HUES6 (cell line): ENCODE results near the gene RPS19.

ENCODE experiments used
- H3K27ac ChIP-seq: 2 replicates; pipeline ENCODE4 v1.7.0; 2013; ENCODE audit warnings: low read depth, mild to moderate bottlenecking, low read length, inconsistent platforms
- H3K27me3 ChIP-seq: 2 replicates; pipeline ENCODE4 v1.6.1; 2013; ENCODE audit warnings: low read length; ENCODE audit not compliant: control insufficient read depth, insufficient read depth
- H3K36me3 ChIP-seq: 2 replicates; pipeline ENCODE4 v1.6.1; 2013; ENCODE audit warnings: low read length; ENCODE audit not compliant: control insufficient read depth, insufficient read depth
- H3K4me1 ChIP-seq: 2 replicates; pipeline ENCODE4 v1.6.1; 2013; ENCODE audit warnings: low read length; ENCODE audit not compliant: control insufficient read depth, insufficient read depth
- H3K4me3 ChIP-seq: 2 replicates; pipeline ENCODE4 v1.5.1; 2013; ENCODE audit warnings: low read depth, low read length
- H3K9ac ChIP-seq: one replicate; pipeline ENCODE4 v1.6.1; 2013; ENCODE audit warnings: mild to moderate bottlenecking, low read length
- H3K9me3 ChIP-seq: 2 replicates; pipeline ENCODE4 v1.6.1; 2013; ENCODE audit warnings: low read depth, low read length; ENCODE audit not compliant: control insufficient read depth, insufficient read depth

Gene RPS19

DNA sequence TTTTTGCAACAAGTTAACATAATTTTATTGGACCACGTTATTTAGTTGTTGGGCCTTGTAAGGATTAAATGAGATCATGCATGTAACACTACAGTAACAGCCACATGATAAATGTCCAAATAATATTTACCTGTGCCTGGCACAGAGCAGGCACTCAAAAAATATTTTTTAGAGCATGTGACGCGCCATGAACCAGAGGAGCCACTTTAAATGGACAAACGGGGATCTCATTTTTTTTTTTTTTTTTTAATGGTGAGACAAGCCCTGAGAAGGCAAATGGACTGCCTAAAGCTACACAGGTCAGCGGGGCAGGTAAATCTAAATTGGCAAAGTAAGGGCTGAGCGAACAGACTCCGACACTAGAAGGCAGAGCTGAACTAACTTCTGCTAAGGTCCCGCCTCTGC is 840 bp upstream of the RPS19 start:
- peaks cover 19% of the 10 kb centered on the region for H3K4me1 ChIP-seq
- H3K9me3 ChIP-seq = no peaks in the 10 kb centered on the region
- H3K27me3 ChIP-seq = peaks cover 8% of the 10 kb centered on the region
- H3K9ac ChIP-seq = no peak overlapping the region
- H3K4me3 ChIP-seq = peak overlapping the region; percentile 37
- peaks cover 38% of the 10 kb centered on the region for H3K36me3 ChIP-seq
- no peak overlapping the region for H3K27ac ChIP-seq

GRCh38 chr19:41860419-41861115 is 512 bp downstream of the RPS19 start:
- Histone ChIP-seq H3K9ac (peak overlapping the region; percentile 99), H3K36me3 (peaks cover 52% of the 10 kb centered on the region), H3K4me1 (peaks cover 24% of the 10 kb centered on the region)

DNA sequence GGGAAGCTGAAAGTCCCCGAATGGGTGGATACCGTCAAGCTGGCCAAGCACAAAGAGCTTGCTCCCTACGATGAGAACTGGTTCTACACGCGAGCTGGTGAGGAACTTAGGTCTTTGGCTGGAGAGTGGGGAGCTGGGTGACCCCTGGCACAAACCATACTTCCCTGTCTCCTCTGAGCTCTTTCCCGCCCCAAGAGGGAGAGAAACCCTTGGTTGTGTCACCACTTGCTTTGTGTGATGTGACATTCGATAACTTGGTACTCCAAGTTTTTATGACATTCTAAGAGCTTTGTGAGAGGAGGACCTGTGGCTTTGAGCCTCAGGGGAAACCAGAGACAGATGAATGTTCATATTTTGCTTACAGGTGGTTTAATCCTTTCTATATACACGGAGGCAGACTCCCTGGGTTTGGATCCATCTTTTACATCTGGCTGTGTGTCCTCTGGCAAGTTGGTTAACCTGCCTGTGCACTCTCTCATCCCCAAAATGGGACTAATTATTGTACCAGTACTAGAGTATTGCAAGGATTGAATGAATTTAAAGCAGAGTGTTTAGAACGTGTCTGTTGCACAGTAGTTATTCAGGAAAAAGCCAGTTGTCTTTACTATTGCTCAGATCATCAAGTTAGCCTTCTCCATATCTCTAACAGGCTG is 1.2 kb downstream of the RPS19 start:
- H3K4me1 ChIP-seq = peaks cover 24% of the 10 kb centered on the region

More at GRCh38 chr19:41860419-41861115, 512 bp downstream of the RPS19 start:
- Histone ChIP-seq H3K27ac (peak overlapping the region; percentile 96), H3K27me3 (no peaks in the 10 kb centered on the region), H3K9me3 (no peaks in the 10 kb centered on the region), H3K4me3 (peak overlapping the region; percentile 82)

GRCh38 chr19:41861846-41862245 is 1.8 kb downstream of the RPS19 start:
- H3K27me3 ChIP-seq = no peaks in the 10 kb centered on the region
- H3K9ac ChIP-seq = peak overlapping the region; percentile 99
- peaks cover 24% of the 10 kb centered on the region for H3K4me1 ChIP-seq
- H3K36me3 ChIP-seq = peaks cover 61% of the 10 kb centered on the region
- no peaks in the 10 kb centered on the region for H3K9me3 ChIP-seq
- H3K27ac ChIP-seq = 0 out of 2 replicates have a peak overlapping the region, but pooled peaks have one; percentile 96
- peak overlapping the region; percentile 82 for H3K4me3 ChIP-seq

More for the DNA sequence above, 1.2 kb downstream of the RPS19 start:
- peaks cover 55% of the 10 kb centered on the region for H3K36me3 ChIP-seq
- peak overlapping the region; percentile 96 for H3K27ac ChIP-seq
- no peaks in the 10 kb centered on the region for H3K9me3 ChIP-seq
- peak overlapping the region; percentile 99 for H3K9ac ChIP-seq
- H3K27me3 ChIP-seq = no peaks in the 10 kb centered on the region
- peak overlapping the region; percentile 82 for H3K4me3 ChIP-seq

DNA sequence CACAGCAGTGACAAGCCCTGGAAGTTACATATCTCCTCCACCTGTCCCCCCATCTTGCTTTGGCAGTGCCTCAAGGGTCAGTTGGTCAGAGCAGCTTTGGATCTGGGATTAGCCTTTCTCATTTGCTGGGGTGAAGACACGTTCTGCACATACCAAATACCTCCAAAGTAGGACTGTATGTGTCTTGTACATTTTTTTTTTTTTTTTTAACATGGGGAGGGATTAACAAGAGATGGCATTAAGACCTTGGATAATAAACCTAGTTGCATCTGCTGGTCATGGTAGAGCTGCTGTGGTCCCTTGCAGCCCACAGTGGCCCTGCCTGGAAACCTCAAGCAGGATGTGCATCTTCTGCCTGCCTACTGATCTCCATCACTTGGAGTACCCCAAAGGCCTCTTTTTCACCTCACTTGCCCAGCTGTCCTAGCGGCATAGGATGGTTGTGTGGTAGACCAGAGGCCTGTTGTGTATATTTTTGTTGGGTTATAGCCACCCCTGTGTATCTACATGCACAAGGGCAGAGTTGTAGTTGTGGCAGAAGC is 2.5 kb downstream of the RPS19 start:
- H3K27me3 ChIP-seq = no peaks in the 10 kb centered on the region
- H3K4me1 ChIP-seq = peaks cover 24% of the 10 kb centered on the region
- H3K36me3 ChIP-seq = peaks cover 67% of the 10 kb centered on the region
- H3K4me3 ChIP-seq = peak overlapping the region; percentile 82
- H3K9ac ChIP-seq = peak overlapping the region; percentile 99
- peak overlapping the region; percentile 1; the same call in 1 of the 2 replicates for H3K27ac ChIP-seq
- no peaks in the 10 kb centered on the region for H3K9me3 ChIP-seq

GRCh38 chr19:41863209-41863931 is 3.3 kb downstream of the RPS19 start:
- no peaks in the 10 kb centered on the region for H3K9me3 ChIP-seq
- no peaks in the 10 kb centered on the region for H3K27me3 ChIP-seq
- H3K4me3 ChIP-seq = no peak overlapping the region
- peaks cover 76% of the 10 kb centered on the region for H3K36me3 ChIP-seq
- H3K27ac ChIP-seq = no peak overlapping the region
- H3K9ac ChIP-seq = no peak overlapping the region
- peaks cover 24% of the 10 kb centered on the region for H3K4me1 ChIP-seq

GRCh38 chr19:41864374-41864773 is 4.3 kb downstream of the RPS19 start:
- Histone ChIP-seq H3K27ac (no peak overlapping the region), H3K4me1 (peaks cover 24% of the 10 kb centered on the region), H3K27me3 (no peaks in the 10 kb centered on the region), H3K36me3 (peaks cover 86% of the 10 kb centered on the region), H3K9me3 (no peaks in the 10 kb centered on the region), H3K4me3 (no peak overlapping the region), H3K9ac (peak overlapping the region; percentile 45)

DNA sequence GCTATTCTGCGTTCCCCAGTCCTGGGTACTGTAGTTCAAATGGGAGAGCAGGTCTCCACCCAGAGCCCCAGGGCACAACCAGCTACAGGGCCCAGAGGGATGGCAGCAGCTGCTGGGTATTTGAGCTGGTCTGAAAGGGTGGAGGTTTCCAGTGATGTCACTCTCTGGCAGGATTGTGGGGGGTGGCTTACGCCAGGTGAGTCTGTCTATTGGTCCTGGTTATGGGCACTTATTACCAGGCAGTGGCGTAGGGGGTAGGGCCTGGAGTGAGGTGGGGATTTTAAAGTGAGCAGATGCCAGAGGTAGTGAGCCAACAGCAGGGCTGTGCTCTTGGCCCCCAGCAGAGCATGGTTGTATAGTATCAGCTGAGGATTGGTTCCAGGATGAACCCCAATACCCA is 6.2 kb downstream of the RPS19 start:
- peaks cover 95% of the 10 kb centered on the region for H3K36me3 ChIP-seq
- H3K27ac ChIP-seq = peak overlapping the region; percentile 29; the same call in 1 of the 2 replicates
- peaks cover 18% of the 10 kb centered on the region for H3K4me1 ChIP-seq
- H3K27me3 ChIP-seq = no peaks in the 10 kb centered on the region
- H3K4me3 ChIP-seq = no peak overlapping the region
- no peak overlapping the region for H3K9ac ChIP-seq
- H3K9me3 ChIP-seq = no peaks in the 10 kb centered on the region

DNA sequence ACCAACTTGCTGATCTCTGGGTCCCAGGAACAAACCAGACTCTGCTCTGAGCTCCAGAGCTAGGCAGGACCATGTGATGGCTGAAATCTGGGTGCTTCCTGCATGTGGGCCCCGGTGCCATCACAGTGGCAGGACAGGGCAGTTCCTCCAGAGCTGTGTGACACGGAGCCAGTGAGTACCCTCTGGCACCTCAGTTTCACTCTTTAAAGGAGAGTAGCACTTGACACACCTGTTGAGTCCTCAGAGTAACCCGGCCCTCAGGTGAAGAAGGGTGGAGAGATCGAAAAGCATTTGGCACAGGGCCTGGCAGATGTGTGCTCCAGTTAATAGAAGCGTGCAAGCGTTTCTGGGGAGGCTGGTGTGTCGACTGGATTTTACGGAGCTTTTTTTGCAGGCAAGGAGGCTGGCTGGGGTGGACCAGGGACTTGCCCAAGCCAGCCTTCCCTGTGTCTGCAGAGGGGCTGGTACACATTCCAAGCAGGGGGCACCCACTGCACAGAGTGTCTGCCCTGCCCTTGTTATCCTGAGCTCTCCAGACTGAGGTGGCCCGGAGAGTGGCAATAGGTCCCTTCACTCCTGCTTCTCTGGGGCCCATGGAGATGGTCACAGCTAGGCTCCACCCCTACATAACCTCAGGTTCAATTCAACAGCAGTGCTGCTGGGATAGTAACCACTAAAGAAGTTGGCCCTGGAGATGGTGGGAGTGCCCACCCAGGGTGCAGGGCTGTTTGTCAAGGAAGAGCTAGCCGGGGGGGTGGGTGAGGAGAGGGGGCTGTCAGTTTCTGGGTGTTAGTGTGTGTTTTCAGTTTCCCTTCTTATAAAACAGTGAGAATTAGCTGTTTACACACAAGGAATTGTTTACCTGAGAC is 8.3 kb downstream of the RPS19 start:
- Histone ChIP-seq H3K4me1 (peaks cover 7% of the 10 kb centered on the region; the same call in 1 of the 2 replicates), H3K27ac (peak overlapping the region; percentile 37; the same call in 1 of the 2 replicates), H3K9ac (peak overlapping the region; percentile 31), H3K36me3 (peaks cover 83% of the 10 kb centered on the region), H3K27me3 (no peaks in the 10 kb centered on the region), H3K9me3 (no peaks in the 10 kb centered on the region), H3K4me3 (no peak overlapping the region)

DNA sequence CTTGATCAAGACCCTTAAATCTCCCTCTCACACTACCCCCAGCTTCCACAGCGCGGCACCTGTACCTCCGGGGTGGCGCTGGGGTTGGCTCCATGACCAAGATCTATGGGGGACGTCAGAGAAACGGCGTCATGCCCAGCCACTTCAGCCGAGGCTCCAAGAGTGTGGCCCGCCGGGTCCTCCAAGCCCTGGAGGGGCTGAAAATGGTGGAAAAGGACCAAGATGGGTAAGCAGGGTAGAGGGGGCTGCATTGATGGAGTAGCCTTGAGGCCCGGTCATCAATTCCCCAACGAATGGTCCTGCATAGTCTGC is 8.9 kb downstream of the RPS19 start:
- Histone ChIP-seq H3K36me3 (peaks cover 78% of the 10 kb centered on the region), H3K27ac (no peak overlapping the region), H3K4me1 (peaks cover 7% of the 10 kb centered on the region; the same call in 1 of the 2 replicates)

More for the DNA sequence above, 8.9 kb downstream of the RPS19 start:
- Histone ChIP-seq H3K9ac (no peak overlapping the region), H3K27me3 (no peaks in the 10 kb centered on the region), H3K4me3 (no peak overlapping the region), H3K9me3 (no peaks in the 10 kb centered on the region)
